HG02943 (cell line): ENCODE data around the gene TBCK.
"Not testable (repeated sequence)": the region's sequence is repeated elsewhere in the genome, so short reads cannot be mapped to it uniquely, and the experiment has no call there.

Experiments
- ATAC-seq: cut with Tn5 transposase; IDR thresholded peaks from one replicate; pipeline ENCODE4 v1.9.1; 2021; ENCODE audit warnings: mild to moderate bottlenecking, low read depth, moderate library complexity; ENCODE audit not compliant: unreplicated experiment

The TBCK gene

DNA sequence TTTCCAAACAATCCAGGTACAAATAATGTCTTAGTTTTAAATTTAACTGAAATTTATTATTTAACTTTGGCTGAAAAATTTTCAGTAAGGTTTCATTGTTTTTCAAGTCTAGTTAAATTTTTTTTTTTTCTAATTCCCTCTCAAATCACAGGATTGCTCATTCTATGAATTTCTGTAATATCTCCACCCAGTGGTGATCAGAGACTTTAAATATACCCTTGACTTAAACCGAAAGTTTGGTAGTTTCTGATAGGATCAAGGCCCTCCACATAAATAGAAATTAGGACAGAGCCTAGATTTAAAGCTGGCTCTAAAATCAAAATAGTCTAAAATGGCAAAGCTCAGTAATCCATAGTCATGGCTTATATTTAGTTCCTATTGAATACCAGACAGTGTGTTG, 175.4 kb downstream of the TBCK start:
- no peak for ATAC-seq

DNA sequence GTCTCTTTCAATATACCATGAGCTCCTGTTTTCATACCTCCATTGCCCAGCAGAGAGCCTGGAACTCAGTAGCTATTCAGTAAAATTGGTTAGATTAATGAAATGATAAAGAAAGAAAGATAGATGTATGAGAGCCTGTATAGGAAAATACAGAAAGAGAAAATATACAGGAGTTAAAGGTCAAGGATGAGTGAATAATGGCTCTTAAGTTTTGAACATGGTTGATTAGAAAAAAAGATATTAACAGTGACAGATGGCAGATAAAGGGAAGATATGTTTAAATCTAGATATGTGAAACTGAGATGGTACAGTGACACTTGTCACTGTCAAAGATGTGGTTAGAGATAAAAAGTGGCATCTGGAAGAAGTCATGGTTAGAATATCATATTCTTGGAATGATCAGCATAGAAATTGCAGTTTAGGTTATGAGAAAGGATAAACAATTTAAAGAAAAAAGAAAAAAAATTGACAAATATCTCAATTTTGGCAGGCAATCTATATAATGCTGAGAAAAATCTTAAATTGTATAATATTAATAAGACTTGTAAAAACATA, 179.2 kb downstream of the TBCK start:
- ATAC-seq = no peak

DNA sequence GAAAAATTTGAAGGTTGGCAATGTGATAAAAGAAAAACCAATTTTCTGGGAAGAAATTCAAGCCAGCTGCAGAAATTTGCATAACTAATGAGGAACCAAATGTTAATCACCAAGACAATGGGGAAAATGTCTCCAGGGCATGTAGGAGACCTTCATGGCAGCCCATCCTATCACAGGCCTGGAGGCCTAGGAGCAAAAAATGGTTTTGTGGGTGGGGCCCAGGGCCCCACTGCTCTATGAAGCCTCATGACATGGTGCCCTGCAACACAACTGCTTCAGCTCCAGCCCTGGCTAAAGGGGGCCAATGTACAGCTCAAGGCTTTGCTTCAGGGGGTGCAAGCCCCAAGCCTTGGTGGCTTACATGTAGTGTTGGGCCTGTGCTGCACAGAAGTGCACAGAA, 184.0 kb downstream of the TBCK start:
- no peak for ATAC-seq

DNA sequence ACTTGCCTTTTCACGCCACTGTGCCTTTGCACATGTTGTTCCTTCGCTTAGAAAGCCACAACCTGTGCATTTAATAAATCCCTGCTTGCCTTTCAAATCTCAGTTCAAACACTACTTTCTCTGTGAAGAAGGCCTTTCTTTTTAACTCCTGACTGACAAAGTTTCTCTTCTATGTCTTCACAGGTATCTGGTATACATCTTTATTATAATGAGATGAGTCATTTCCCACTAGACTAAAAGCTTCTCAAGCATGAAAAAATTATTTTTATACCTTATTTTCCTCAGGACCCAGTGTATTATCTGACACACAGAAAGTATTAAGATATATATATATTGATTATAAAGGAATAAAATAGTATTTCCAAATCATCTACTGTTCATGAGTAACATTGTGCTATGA, 189.9 kb downstream of the TBCK start:
- no peak for ATAC-seq

DNA sequence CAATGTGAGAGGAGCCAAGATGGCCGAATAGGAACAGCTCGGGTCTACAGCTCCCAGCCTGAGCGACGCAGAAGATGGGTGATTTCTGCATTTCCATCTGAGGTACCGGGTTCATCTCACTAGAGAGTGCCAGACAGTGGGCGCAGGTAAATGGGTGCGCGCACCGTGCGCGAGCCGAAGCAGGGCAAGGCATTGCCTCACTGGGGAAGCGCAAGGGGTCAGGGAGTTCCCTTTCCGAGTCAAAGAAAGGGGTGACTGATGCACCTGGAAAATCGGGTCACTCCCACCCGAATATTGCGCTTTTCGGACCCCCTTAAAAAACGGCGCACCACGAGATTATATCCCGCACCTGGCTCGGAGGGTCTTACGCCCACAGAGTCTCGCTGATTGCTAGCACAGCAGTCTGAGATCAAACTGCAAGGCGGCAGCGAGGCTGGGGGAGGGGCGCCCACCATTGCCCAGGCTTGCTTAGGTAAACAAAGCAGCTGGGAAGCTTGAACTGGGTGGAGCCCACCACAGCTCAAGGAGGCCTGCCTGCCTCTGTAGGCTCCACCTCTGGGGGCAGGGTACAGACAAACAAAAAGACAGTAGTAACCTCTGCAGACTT, 196.0 kb downstream of the TBCK start:
- ATAC-seq = not testable (repeated sequence)

DNA sequence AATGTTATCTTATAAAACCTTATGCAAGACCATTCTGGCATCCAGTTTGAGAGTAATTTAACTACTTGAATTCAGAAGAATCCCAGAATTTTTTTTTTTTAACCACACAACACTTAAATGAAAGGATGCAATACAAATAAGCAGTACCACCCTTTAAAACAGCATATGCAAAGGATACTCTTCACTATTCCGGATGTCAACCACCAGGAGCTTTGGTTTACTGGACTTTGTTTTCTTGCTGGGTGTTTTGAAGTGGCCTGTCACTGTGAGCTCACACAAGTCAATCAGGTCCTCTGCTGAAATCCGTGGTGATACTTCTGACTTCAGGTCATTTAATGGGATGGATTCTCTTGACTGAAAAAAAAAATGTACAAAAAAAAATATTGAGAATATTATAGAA, 200.0 kb downstream of the TBCK start:
- no peak for ATAC-seq

DNA sequence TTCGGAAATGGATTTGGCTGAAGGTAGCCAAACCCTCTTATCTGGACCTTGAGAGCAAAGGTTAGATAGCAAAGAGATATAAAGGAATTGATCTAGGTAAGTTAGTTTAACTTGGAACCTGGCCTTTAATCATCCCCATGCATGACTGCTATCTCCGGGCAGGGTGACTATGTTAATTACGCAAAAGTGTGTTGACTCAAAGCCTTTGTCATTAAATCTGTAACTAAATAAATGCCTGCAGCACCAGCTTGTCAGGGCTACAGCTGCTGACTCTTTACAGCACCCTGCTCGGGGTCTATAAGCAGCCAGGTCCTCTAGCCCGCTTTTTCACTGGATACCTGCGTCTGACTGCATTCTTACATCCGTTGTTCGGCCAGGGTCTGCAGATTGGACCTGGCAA, 201.7 kb downstream of the TBCK start:
- no peak for ATAC-seq

DNA sequence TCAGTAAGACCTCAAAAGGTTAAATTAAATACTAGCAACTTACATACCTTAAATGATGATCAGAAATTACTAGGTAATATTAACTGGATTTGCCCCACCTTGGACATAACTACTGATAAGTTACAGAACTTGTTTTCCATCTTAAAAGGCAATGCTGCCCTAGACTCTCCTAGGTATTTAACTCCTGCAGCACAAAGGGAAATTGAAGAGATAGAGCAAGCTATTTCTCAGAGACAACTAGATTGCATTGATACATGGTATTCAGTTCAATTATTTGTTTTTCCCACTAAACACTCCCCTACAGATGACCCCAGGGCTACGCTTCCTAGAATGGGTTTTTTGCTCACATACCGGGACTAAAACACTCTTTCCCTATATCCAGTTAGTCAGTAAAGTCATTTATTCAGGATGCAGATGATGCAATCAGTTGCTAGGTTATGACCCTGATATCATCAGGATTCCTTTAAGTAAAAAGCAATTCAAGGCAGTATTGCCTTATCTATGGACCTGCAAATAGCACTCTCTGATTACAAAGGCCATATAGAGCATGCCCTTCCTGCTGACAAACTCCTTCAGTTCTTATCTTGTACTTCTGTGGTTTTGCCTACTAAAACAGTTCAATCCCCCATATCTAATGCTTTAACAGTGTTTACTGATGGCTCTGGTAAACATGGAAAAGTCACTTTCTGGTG, 204.1 kb downstream of the TBCK start:
- not testable (repeated sequence) for ATAC-seq

DNA sequence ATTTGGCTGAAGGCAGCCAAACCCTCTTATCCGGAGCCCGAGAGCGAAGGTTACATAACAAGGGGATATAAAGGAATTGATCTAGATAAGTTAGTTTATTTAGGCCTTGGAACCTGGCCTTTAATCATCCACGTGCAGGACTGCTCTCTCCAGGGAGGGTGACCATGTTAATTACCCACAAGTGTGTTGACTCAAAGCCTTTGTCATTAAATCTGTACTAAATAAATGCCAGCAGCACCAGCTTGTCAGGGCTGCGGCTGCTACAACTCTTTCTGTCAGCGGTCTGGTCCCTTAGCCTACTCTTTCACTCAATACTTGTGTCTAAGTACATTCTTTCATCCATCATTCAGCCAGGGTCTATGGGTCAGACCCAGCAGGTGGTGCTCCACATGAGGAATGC, 206.1 kb downstream of the TBCK start:
- ATAC-seq = no peak

DNA sequence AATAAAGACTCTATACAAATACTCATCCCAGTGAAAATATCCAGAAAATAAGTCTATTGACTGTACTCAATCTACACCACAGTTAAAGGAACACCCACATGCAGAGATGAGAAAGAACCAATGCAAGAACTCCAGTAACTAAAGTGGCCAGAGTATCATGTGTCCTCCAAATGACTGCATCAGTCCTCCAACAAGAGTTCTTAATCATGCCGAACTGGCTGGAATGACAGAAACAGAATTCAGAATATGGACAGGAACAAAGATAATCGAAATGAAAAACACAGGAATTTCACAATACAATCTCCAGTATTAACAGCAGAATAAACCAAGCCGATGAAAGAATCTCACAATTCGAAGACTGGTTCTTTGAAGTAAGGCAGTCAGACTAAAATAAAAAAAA, 210.3 kb downstream of the TBCK start:
- no peak for ATAC-seq

DNA sequence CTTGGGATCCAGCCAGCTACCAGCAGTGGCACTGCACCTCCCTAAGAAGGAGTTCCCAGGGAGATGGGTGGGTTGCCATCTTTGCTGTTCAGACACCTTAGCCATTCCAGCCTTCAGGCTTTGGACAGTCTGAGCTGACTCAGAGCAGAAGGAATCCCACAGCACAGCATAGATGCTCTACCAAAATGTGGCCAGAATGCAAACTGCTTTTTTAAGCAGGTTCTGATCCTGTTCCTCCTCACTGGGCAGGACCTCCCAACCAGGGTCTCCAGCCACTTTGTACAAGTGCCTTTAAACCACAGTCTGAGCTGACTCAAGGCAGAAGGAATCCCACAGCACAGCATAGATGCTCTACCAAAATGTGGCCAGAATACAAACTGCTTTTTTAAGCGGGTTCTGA, 211.7 kb downstream of the TBCK start:
- ATAC-seq = no peak

DNA sequence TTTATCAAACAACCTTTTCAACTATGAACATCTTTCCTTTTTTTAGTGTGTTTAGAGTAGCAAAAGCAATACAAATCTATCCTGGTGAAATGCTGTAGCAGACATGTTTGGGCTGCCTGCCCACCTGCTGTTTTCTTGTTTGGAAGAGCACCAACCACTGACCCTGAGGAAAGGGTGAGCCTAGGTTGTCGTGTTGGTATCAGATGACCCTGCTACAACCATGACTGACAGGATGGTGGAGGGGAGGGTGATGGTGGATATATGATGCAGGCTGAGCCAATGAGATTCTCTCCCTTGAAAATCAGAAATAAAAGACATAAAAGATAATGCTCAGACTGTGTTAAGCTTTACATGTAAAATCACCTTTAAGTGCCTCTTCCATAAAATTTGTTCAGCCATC, 219.6 kb downstream of the TBCK start:
- ATAC-seq = no peak

DNA sequence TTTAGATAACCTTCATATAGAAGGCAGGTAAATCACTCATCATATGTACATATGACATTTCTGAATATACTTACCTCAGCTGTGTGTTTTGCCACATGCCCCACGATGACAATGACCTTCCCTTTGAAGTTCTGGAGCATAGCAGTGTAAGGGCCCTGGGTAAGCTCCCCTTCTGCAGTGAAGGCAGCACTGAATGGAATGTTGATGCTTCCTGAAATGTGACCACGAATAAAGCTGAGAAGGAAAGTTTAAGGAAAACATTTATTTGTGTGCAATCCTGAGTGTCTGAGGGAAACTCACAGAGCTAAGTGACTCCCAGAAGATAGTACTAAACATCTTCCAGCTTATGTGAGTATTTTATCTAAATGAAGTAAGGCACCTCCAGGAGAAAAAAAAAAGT, 220.6 kb downstream of the TBCK start:
- no peak for ATAC-seq

DNA sequence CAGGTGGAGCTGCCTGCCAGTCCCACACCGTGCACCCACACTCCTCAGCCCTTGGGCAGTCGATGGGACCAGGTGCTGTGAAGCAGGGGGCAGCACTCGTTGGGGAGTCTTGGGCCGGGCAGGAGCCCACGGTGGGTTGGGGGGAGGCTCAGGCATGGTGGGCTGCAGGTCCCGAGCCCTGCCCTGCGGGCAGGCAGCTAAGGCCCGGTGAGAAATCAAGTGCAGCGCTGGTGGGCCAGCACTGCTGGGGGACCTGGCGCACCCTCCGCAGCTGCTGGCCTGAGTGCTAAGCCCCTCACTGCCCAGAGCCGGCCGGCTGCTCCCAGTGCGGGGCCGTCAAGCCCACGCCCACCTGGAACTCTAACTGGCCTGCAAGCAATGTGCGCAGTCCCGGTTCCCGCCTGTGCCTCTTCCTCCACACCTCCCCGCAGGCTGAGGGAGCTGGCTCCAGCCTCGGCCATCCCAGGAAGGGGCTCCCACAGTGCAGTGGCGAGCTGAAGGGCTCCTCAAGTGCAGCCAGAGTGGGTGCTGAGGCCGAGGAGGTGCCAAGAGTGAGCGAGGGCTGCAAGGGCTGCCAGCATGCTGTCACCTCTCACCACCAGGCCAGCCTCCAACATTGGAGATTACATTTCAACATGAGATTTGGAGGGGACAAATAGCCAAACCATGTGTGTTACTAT, 223.5 kb downstream of the TBCK start:
- ATAC-seq = no peak

DNA sequence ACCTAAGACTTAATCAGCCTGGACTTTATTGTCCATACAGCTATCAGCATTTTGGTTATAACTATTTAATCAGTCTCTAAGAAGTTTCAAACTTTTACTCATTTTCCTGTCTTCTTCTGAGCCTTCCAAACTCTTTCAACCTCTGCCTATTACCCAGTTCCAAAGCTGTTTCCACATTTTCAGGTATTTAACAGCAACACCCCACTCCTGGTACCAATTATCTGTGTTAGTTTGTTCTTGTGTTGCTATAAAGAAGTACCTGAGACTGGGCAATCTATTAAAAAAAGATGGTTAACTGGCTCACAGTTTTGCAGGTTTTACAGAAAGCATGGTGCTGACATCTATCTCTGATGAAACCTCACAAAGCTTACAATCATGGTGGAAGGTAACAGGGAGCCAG, 225.2 kb downstream of the TBCK start:
- ATAC-seq = no peak

DNA sequence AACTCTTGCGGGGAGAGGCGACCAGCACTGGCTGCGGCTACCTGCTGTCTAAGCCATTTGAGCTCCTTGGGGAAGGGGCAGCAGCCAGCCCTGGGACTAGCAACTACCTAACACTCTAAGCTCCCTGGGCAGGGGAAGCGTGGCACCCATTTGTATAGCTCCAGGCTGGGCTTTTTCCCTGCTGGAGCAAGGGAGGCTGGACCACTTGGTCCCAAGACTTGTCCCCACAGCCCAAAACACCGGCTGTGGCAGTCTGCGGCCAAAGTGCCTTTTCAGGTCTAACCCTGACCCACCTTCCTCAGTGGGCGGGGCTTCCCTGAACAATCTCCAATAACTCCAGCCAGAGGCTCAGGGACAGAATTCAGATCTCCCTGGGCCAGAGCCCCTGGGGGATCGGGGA, 232.9 kb downstream of the TBCK start:
- no peak for ATAC-seq

DNA sequence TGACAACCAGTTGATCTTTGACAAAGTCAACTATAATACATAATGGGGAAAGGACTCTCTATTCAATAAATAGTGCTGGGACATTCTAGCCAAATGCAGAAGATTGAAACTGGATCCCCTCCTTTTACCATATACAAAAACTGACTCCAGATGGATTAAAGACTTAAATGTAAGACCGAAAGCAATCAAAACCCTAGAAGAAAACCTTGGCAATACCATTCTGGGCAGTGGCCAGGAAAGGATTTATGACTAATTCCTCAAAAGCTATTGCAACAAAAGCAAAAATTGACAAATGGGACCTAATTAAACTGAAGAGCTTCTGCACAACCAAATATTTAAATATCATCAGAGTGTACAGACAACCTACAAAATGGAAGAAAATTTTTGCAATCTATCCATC, 235.6 kb downstream of the TBCK start:
- ATAC-seq = no peak

DNA sequence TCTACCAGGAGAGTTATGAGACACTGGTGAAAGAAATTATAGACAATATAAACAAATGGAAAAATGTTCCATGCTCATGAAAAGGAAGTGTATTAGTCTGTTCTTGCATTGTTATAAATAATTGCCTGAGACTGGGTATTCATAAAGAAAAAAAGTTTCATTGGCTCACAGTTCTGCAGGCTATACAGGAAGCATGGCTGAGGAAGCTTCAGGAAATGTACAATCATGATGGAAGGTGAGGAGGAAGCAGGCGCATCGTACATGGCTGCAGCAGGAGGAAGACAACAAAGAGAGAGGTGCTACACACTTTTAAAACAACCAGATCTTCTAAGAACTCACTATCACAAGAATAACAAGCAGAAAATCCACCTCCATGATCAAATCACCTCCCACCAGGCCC, 236.4 kb downstream of the TBCK start:
- no peak for ATAC-seq

DNA sequence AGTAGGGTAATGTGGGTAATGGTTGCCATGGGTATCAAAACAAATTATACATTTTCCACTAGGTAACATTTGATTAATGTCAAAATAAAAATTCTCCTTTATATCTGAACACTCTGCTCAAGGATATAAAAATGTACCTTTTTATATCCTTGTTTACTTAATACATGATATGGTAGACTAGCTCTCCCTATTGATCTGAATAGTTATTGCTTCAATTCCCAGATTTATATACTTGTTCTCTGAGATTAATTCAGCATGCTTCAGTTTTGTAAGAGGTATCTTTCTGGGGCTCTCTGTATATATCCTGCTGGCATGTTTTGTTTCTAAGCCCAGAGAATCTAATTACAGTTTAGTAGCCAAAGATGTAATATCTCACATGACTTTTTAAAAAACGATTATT, 251.0 kb downstream of the TBCK start:
- ATAC-seq = no peak

DNA sequence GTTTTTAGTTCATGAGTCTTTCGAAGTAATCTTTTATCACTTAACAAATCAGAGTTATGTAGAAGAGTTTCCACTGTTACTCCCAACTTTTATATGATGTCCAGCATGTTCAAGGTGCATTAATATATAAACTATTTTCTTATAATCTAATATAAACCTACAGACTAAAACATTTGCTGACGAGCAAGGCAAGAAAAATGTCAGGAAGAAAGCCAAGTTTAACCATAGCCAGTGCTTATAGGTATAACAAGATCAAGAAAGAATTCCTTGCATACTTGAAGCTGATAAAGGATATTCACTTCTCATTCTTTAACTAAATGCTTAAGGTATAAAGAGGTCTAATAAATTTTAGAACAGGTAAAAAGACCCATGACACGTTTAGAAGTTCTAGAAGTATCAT, 253.0 kb downstream of the TBCK start:
- ATAC-seq = no peak

DNA sequence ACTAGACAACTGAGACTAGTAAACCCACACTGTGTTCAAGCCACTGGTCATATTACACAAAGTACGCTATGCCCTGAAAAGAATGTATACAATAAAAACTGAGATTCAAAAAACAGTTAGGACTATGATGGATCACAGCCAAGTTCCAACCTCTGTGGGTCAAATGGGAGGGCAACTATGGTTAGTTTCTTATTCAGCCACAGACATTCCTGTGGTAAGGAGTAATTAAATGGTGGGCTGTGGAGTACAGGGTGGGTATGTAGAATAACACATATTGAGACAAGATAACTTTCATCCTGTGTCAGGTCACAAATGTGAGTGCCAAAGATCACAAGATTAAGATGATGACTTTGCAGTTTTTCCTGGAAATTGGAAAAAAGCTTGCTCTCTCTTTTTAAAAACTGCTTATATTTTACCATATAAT, 253.5 kb downstream of the TBCK start:
- ATAC-seq = no peak

DNA sequence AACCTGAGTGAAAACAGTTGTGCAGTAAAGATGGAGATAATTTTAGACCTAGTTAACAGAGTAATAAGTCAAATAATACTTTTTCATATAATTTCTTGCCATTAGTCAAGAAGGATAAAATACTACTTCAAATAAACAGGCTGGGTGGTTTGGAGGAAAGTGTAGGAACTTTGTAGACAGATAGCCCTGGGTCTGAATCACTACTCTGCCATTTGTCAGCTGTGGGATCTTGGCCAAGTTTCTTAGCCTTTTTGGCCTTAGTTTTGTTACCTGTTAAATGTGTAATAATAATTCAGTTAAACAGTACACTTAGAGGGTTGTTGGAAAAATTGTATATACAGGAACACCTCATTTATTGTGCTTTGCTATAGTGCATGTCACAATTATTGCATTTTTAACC, 257.1 kb downstream of the TBCK start:
- no peak for ATAC-seq
